Measurements from ENCODE around the gene ZCWPW1.
"Not testable (repeated sequence)": the region's sequence is repeated elsewhere in the genome, so short reads cannot be mapped to it uniquely, and the experiment has no call there.

ZCWPW1 gene

GRCh38 chr7:100453854-100454253, 25.4 kb upstream of the ZCWPW1 start:
- DNase-seq = not testable (repeated sequence)

GRCh38 chr7:100452513-100452912, 24.0 kb upstream of the ZCWPW1 start:
- no peak for DNase-seq

- DNase-seq = no peak
These were observed 20.8 kb upstream of the ZCWPW1 start for GRCh38 chr7:100449190-100449795.

GRCh38 chr7:100447363-100447762, 18.9 kb upstream of the ZCWPW1 start:
- not testable (repeated sequence) for DNase-seq

GRCh38 chr7:100446040-100446439, 17.5 kb upstream of the ZCWPW1 start:
- no peak for DNase-seq

- DNase-seq = no peak
These were observed 16.1 kb upstream of the ZCWPW1 start for GRCh38 chr7:100444311-100445278.

GRCh38 chr7:100443096-100443840, 14.8 kb upstream of the ZCWPW1 start:
- no peak for DNase-seq

GRCh38 chr7:100441641-100442535, 13.4 kb upstream of the ZCWPW1 start:
- no peak for DNase-seq

GRCh38 chr7:100439244-100439643, 10.7 kb upstream of the ZCWPW1 start:
- not testable (repeated sequence) for DNase-seq

- not testable (repeated sequence) for DNase-seq
These were observed 10.2 kb upstream of the ZCWPW1 start for GRCh38 chr7:100438731-100439130.

- DNase-seq = no peak
These were observed 9.7 kb upstream of the ZCWPW1 start for GRCh38 chr7:100438172-100438571.

- DNase-seq = no peak
These were observed 8.9 kb upstream of the ZCWPW1 start for GRCh38 chr7:100437150-100438100.

- DNase-seq = peak in 1 of 2 experiments; percentile 25
These were observed 7.2 kb upstream of the ZCWPW1 start for GRCh38 chr7:100435401-100436304.

- no peak for DNase-seq
These were observed 6.0 kb upstream of the ZCWPW1 start for GRCh38 chr7:100434297-100435144.

GRCh38 chr7:100433592-100434296, 5.2 kb upstream of the ZCWPW1 start:
- DNase-seq = no peak

- DNase-seq = no peak
These were observed 4.7 kb upstream of the ZCWPW1 start for GRCh38 chr7:100433276-100433591.

- DNase-seq = no peak
These were observed 4.2 kb upstream of the ZCWPW1 start for GRCh38 chr7:100432621-100433275.

GRCh38 chr7:100432053-100432452, 3.5 kb upstream of the ZCWPW1 start:
- no peak for DNase-seq
